Upper lobe of left lung (tissue), 6 donors: Measurements from ENCODE around the gene PNPLA2. TPM values are rescaled to one million over a fixed set of nuclear protein-coding genes. Genes with fewer than 3 reads are reported as not detected.

Experiments used
- ATAC-seq, 2 donors: fragments of 200-7000 bp; cut with Tn5 transposase; one replicate each; pipeline ENCODE4 v1.9.1; 2022; ENCODE audit warnings: mild to moderate bottlenecking in 2 of 2, moderate library complexity in 2 of 2; ENCODE audit not compliant: low FRiP score in 2 of 2
- DNase-seq, 2 donors: peaks; one replicate each; pipeline ENCODE4 v3.0.0-alpha.2; 2019 to 2020
- H3K27ac ChIP-seq, 4 donors: fragments of 200-600 bp; sonication (generic); one replicate each; pipeline ENCODE4 v1.5.1; 2016 to 2019
- H3K27me3 ChIP-seq, 4 donors: fragments of 200-600 bp; sonication (generic); one replicate each; pipeline ENCODE4 v1.5.1; 2017 to 2019
- H3K36me3 ChIP-seq, 4 donors: fragments of 200-600 bp; sonication (generic); one replicate each; pipeline ENCODE4 v1.5.1; 2016 to 2019
- H3K4me1 ChIP-seq, 4 donors: fragments of 200-600 bp; sonication (generic); one replicate each; pipeline ENCODE4 v1.5.1; 2018 to 2019
- H3K4me3 ChIP-seq, 4 donors: fragments of 200-600 bp; sonication (generic); one replicate each; pipeline ENCODE4 v1.5.1; 2017 to 2019; ENCODE audit warnings: mild to moderate bottlenecking in 2 of 4, moderate library complexity in 1 of 4
- H3K9me3 ChIP-seq, 4 donors: fragments of 200-600 bp; sonication (generic); one replicate each; pipeline ENCODE4 v1.5.1; 2018 to 2019
- EP300 ChIP-seq, 4 donors: sonication (generic); formaldehyde crosslinking; IDR thresholded peaks; one replicate each; pipeline ENCODE4 v1.5.1; 2017; ENCODE audit warnings: antibody characterized with exemption in 4 of 4, control low read depth in 2 of 4
- POLR2A ChIP-seq, 4 donors: fragments of 450-650 bp; IDR thresholded peaks; one replicate each; pipeline ENCODE4 v1.5.1; 2016 to 2017; ENCODE audit warnings: antibody characterized with exemption in 4 of 4, mild to moderate bottlenecking in 2 of 4
- POLR2AphosphoS5 ChIP-seq, 2 donors: sonication (generic); formaldehyde crosslinking; IDR thresholded peaks; one replicate each; pipeline ENCODE4 v1.5.1; 2017; ENCODE audit warnings: antibody characterized with exemption in 2 of 2
- WGBS, 2 donors: methylation state at CpG; one replicate each; pipeline ENCODE4 v1.1.5; 2017 to 2018; 5-methylcytosine and 5-hydroxymethylcytosine counted together
- total RNA-seq, 6 donors: library from RNA; depleted of rRNA in 4 of 6; stranded (reverse); fragments of >200 nt in 4 of 6; gene quantifications; one replicate each; pipeline versions ENCODE4 v1.1.0 to v1.2.1, GENCODE V29; 2016 to 2021
- TF ChIP-seq, protein P1 (sequence below), 6 experiments: fragments of 450-650 bp in 4 of 6; fragments of 200-600 bp in 2 of 6; sonication (generic) in 2 of 6; IDR thresholded peaks; one replicate each; pipeline ENCODE4 v1.5.1; 2016 to 2019; ENCODE audit warnings: antibody characterized with exemption in 6 of 6
- donor health status: DM: no; HTN: no; CAD: no; lungs with moderate emphysema.
- donor health status: DM: no; HTN: yes; CAD: no; lungs with severe emphysema.

Gene PNPLA2
- total RNA-seq, 6 donors from 2014 or later: 74.5 to 303 (median 164) TPM

- 86 to 87% methylated on average over 15 to 25 of the region's 25 CpGs for WGBS, 2 donors
- Histone ChIP-seq H3K4me3 (peak overlapping the region in 1 of 4 donors; percentile 63), H3K4me1 (peaks cover 32 to 89% (median 49%) of the 10 kb centered on the region in 4 donors), H3K27ac (no peak overlapping the region), H3K36me3 (peaks cover 20 to 52% (median 49%) of the 10 kb centered on the region in 4 donors), H3K27me3 (no peaks in the 10 kb centered on the region), H3K9me3 (no peaks in the 10 kb centered on the region)
- DNase-seq (peak in 1 of 2 donors; percentile 77), ATAC-seq (no peak)
- no peak for TF ChIP-seq EP300 (IDR thresholded peaks at IDR 0.05)
- TF ChIP-seq, protein P1, sequence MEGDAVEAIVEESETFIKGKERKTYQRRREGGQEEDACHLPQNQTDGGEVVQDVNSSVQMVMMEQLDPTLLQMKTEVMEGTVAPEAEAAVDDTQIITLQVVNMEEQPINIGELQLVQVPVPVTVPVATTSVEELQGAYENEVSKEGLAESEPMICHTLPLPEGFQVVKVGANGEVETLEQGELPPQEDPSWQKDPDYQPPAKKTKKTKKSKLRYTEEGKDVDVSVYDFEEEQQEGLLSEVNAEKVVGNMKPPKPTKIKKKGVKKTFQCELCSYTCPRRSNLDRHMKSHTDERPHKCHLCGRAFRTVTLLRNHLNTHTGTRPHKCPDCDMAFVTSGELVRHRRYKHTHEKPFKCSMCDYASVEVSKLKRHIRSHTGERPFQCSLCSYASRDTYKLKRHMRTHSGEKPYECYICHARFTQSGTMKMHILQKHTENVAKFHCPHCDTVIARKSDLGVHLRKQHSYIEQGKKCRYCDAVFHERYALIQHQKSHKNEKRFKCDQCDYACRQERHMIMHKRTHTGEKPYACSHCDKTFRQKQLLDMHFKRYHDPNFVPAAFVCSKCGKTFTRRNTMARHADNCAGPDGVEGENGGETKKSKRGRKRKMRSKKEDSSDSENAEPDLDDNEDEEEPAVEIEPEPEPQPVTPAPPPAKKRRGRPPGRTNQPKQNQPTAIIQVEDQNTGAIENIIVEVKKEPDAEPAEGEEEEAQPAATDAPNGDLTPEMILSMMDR (IDR thresholded peaks at IDR 0.05): no peak
- no peak for TF ChIP-seq POLR2A (IDR thresholded peaks at IDR 0.05)
- no peak for TF ChIP-seq POLR2AphosphoS5 (IDR thresholded peaks at IDR 0.05)
These were observed 21.3 kb downstream of the PNPLA2 start for GRCh38 chr11:839875-840617.

GRCh38 chr11:841981-842369, 23.3 kb downstream of the PNPLA2 start:
- H3K36me3 ChIP-seq: peaks cover 20 to 39% (median 36%) of the 10 kb centered on the region in 4 donors
- H3K4me3 ChIP-seq: peak overlapping the region; percentile 63 to 99 (median 92)
- H3K27ac ChIP-seq: peak overlapping the region; percentile 93 to 97 (median 94)
- ATAC-seq: peak in 1 of 2 donors; percentile 1
- peaks cover 39 to 93% (median 62%) of the 10 kb centered on the region in 4 donors for H3K4me1 ChIP-seq
- H3K9me3 ChIP-seq: no peaks in the 10 kb centered on the region
- WGBS, 2 donors: 0% methylated on average over 8 to 16 of the region's 27 CpGs
- TF ChIP-seq, protein P1 (IDR thresholded peaks at IDR 0.05): no peak
- TF ChIP-seq POLR2A (IDR thresholded peaks at IDR 0.05) (no peak), POLR2AphosphoS5 (IDR thresholded peaks at IDR 0.05) (no peak), EP300 (IDR thresholded peaks at IDR 0.05) (no peak)
- DNase-seq: no peak
- no peaks in the 10 kb centered on the region for H3K27me3 ChIP-seq

DNA sequence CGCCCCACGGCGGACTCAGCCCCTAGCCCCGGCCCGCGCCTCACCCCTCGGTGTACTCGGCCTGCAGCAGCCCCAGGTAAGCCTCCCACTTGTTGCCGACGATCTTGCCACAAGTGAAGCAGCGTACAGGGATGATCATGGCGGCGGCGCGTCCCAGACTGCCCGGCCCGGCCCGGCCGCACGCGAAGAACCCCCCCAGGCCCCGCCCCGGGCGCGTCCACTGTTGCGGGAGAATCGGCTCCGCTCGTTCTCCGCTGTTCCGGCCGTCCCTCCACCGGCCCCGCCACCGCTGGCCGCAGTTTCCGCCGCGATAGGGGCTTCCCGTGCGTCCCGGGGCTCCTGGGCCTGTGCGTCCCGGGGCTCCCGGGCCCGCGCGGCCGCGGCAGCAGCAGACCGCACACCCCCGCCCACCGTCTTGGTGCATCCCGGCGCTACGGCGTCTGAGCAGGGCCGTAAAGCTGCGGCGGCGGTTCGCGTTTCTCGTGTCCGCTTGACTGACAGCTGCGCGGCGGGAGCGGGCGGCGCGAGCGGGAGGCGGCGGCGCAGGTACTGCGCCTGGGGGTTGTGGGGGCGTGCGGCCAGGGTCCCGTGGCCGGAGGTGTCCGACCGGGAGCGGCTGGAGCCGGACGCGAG, 23.8 kb downstream of the PNPLA2 start, which contains the start of the genes POLR2L and TSPAN4:
Gene POLR2L, minus strand, starts transcription at position 160 of the 633 bp plus-strand sequence. Its CDS starts 21 bp downstream, at position 139.
Gene TSPAN4, plus strand, starts transcription at position 483 of the 633 bp plus-strand sequence. CDS start 7,453 bp downstream, outside the sequence.
- H3K9me3 ChIP-seq: no peaks in the 10 kb centered on the region
- H3K36me3 ChIP-seq: peaks cover 20 to 34% (median 31%) of the 10 kb centered on the region in 4 donors
- peak within 1 kb of the TSS; percentile 93 to 97 (median 94) for H3K27ac ChIP-seq
- 0% methylated on average over 20 of the region's 87 CpGs; no CpG with 5 or more reads in 1 of the 2 donors for WGBS, 2 donors
- H3K4me3 ChIP-seq: peak within 1 kb of the TSS; percentile 63 to 99 (median 92)
- TF ChIP-seq POLR2A (IDR thresholded peaks at IDR 0.05) (peak in 3 of 4 donors; percentile 90 to 97 (median 96)), EP300 (IDR thresholded peaks at IDR 0.05) (peak in 1 of 4 donors; percentile 53), POLR2AphosphoS5 (IDR thresholded peaks at IDR 0.05) (peak; percentile 77 to 88)
- TF ChIP-seq, protein P1 (IDR thresholded peaks at IDR 0.05): peak in 4 of 6 experiments; percentile 24 to 50 (median 32)
- H3K27me3 ChIP-seq: no peaks in the 10 kb centered on the region
- ATAC-seq (peak; percentile 41 to 78), DNase-seq (peak; percentile 91 to 98)
- H3K4me1 ChIP-seq: peaks cover 38 to 92% (median 63%) of the 10 kb centered on the region in 4 donors

DNA sequence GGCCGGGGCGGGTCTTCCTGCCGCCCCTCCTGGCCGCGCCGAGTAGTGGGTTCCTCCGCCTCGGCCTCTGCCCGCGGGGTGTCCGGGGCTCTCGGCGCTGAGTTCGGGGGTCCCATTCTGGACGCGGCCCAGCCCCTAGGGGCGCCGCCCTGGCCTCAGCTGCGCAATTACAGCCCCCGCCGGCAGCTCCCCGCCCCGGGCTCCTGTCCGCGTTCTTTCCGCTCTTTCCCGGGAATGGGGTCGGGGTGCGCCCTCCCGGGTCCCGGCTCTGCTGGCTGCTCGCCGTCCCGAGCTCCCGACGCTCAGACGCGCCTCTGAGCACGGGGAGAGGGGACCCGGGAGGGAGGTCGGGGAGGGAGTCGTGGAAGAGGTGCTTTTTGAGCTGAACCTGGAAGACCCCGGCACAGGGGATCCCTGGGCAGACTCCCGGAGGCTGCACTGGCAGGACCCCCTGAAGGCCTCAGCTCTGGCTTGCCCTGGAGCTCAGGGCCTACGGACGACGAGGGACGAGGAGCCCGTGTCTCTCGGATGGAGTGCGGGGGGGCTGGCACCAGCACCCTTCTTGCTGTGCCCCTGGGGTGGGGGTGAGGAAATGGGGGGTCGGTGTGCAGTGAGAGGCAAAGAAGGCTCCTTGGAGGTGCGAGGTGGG, 24.5 kb downstream of the PNPLA2 start:
- ATAC-seq (peak in 1 of 2 donors; percentile 1), DNase-seq (no peak)
- Histone ChIP-seq H3K9me3 (no peaks in the 10 kb centered on the region), H3K4me1 (peaks cover 45 to 92% (median 68%) of the 10 kb centered on the region in 4 donors), H3K27ac (peak overlapping the region; percentile 93 to 97 (median 94)), H3K4me3 (peak overlapping the region; percentile 63 to 99 (median 92)), H3K27me3 (no peaks in the 10 kb centered on the region), H3K36me3 (peaks cover 15 to 27% (median 24%) of the 10 kb centered on the region in 4 donors)
- TF ChIP-seq, protein P1 (IDR thresholded peaks at IDR 0.05): no peak
- no peak for TF ChIP-seq POLR2AphosphoS5 (IDR thresholded peaks at IDR 0.05)
- TF ChIP-seq EP300 (IDR thresholded peaks at IDR 0.05): no peak
- TF ChIP-seq POLR2A (IDR thresholded peaks at IDR 0.05): no peak
- 0 to 2% methylated on average over 11 to 37 of the region's 53 CpGs for WGBS, 2 donors
